Adrenal gland (tissue), 12 donors: ENCODE measurements around the gene C1orf116. TPM values are rescaled to one million over a fixed set of nuclear protein-coding genes. Genes with fewer than 3 reads are reported as not detected.

Source experiments
- DNase-seq, 7 donors: peaks; one replicate each; pipeline ENCODE4 v3.0.0-alpha.2; 2019 to 2020
- H3K27ac ChIP-seq, 5 donors: fragments of 200-600 bp; sonication (generic) in 4 of 5; 1 replicate in 3 of 5; 2 replicates in 2 of 5; pipeline versions ENCODE4 v1.5.1 to v1.8.0; 2016 to 2020; ENCODE audit warnings: mild to moderate bottlenecking in 1 of 5
- H3K27me3 ChIP-seq: fragments of 200-600 bp; 2 replicates; pipeline ENCODE4 v1.8.0; 2021
- H3K36me3 ChIP-seq, 2 donors: fragments of 200-600 bp; replicated peaks in 1 of 2; 1 replicate in 1 of 2; 2 replicates in 1 of 2; pipeline versions ENCODE4 v1.5.1 to v1.8.0; 2018 to 2022
- H3K4me1 ChIP-seq, 2 donors: fragments of 200-600 bp; replicated peaks in 1 of 2; 1 replicate in 1 of 2; 2 replicates in 1 of 2; pipeline versions ENCODE4 v1.5.1 to v1.8.0; 2018 to 2021
- H3K4me3 ChIP-seq, 4 donors: fragments of 200-600 bp; sonication (generic) in 3 of 4; one replicate each; pipeline ENCODE4 v1.5.1; 2016 to 2018
- H3K9me3 ChIP-seq, 3 donors: fragments of 200-600 bp; sonication (generic) in 1 of 3; replicated peaks in 1 of 3; 1 replicate in 2 of 3; 2 replicates in 1 of 3; pipeline versions ENCODE4 v1.5.1 to v1.8.0; 2016 to 2021
- CTCF ChIP-seq, 6 experiments: fragments of 450-650 bp in 4 of 6; fragments of 200-600 bp in 2 of 6; sonication (generic) in 1 of 6; IDR thresholded peaks; 1 replicate in 5 of 6; 2 replicates in 1 of 6; pipeline versions ENCODE4 v1.5.1 to v1.8.0; 2016 to 2021; ENCODE audit warnings: antibody characterized with exemption in 6 of 6, mild to moderate bottlenecking in 2 of 6, moderate library complexity in 1 of 6
- POLR2A ChIP-seq, 2 donors: fragments of 450-650 bp; IDR thresholded peaks; one replicate each; pipeline ENCODE4 v1.6.1; 2017; ENCODE audit warnings: antibody characterized with exemption in 2 of 2, mild to moderate bottlenecking in 2 of 2, moderate library complexity in 1 of 2
- WGBS, 4 donors: extraction: QIAGEN DNeasy Blood & Tissue Kit in 2 of 4; methylation state at CpG; one replicate each; pipeline versions ENCODE4 v1.1.5 to v1.1.7; 2013 to 2017; 5-methylcytosine and 5-hydroxymethylcytosine counted together
- intact Hi-C, 2 donors: fragments of 100-400 bp; cut with DNase I; formaldehyde crosslinking; loops; one replicate each; pipeline versions ENCODE4 v1.14.1 to v1.15.0; 2022 to 2023
- polyA plus RNA-seq, 3 donors: library from polyadenylated mRNA; stranded (reverse); fragments of 200-250 nt in 2 of 3; fragments of 350-450 nt in 1 of 3; fragmentation: Illumina TruSeq in 1 of 3; extraction: RNeasy Lipid Tissue Mini Kit (QIAGEN cat#74804) in 1 of 3; gene quantifications; one replicate each; pipeline ENCODE4 v1.2.3, GENCODE V29; 2013 to 2014
- total RNA-seq, 9 donors: library from RNA; depleted of rRNA in 4 of 9; stranded (reverse); fragments of >200 nt in 4 of 9; fragments of 120-200 nt in 1 of 9; fragmentation: NEBNext Ultra II Directional in 1 of 9; extraction: Animal tissue kit (Norgen Biotek cat#: 25700) in 1 of 9; gene quantifications; one replicate each; pipeline versions ENCODE4 v1.1.0 to v1.2.4, GENCODE V29; 2013 to 2023
- donor health status: healthy with polysubstance abuse.
- donor health status: Bipolar disorder and iron deficiency.
- donor health status: DM: yes; HTN: yes; CAD: no.
- donor health status: DM: no; HTN: no; CAD: no.
- donor health status: DM: no; HTN: no; CAD: no.
- donor health status: DM: yes; HTN: yes; CAD: no.

The C1orf116 gene
- total and polyA plus RNA-seq, 12 donors = 0.11 to 3.7 (median 0.96) TPM

- Histone ChIP-seq H3K27ac (peak overlapping the region; percentile 86 to 95 (median 92)), H3K4me3 (peak overlapping the region; percentile 39 to 80 (median 65)), H3K36me3 (peaks cover 0 to 10% of the 10 kb centered on the region in 2 donors), H3K4me1 (peaks cover 7 to 69% of the 10 kb centered on the region in 2 donors), H3K27me3 (no peaks in the 10 kb centered on the region), H3K9me3 (no peaks in the 10 kb centered on the region)
- peak; percentile 92 to 98 (median 95) for DNase-seq
- intact Hi-C loops = no loop called here
- TF ChIP-seq CTCF (IDR thresholded peaks at IDR 0.05) = peak in 3 of 6 experiments; percentile 8 to 12 (median 11)
- peak in 1 of 2 donors; percentile 48 for TF ChIP-seq POLR2A (IDR thresholded peaks at IDR 0.05)
- 1% methylated on average over 19 to 47 of the region's 47 CpGs for WGBS, 4 donors
Observed at GRCh38 chr1:207050480-207051190, 18.1 kb upstream of the C1orf116 start.

- H3K27me3 ChIP-seq = no peaks in the 10 kb centered on the region
- 0 to 1% (median 0%) methylated on average over 6 of the region's 6 CpGs for WGBS, 4 donors
- intact Hi-C loops = loop anchor here in 1 of 2 donors (2.0 kb wide), 1 partner anchor 29 kb away; no protein-coding TSS in a partner anchor
- TF ChIP-seq CTCF (IDR thresholded peaks at IDR 0.05) (peak; percentile 60 to 85 (median 72)), POLR2A (IDR thresholded peaks at IDR 0.05) (no peak)
- H3K36me3 ChIP-seq = peaks cover 0 to 10% of the 10 kb centered on the region in 2 donors
- H3K4me1 ChIP-seq = peaks cover 7 to 76% of the 10 kb centered on the region in 2 donors
- H3K9me3 ChIP-seq = no peaks in the 10 kb centered on the region
- peak overlapping the region; percentile 39 to 80 (median 65) for H3K4me3 ChIP-seq
- H3K27ac ChIP-seq = peak overlapping the region; percentile 86 to 95 (median 92)
- peak in 5 of 7 donors; percentile 54 to 82 (median 56) for DNase-seq
Observed at GRCh38 chr1:207049974-207050391, 17.4 kb upstream of the C1orf116 start.

- Histone ChIP-seq H3K27me3 (no peaks in the 10 kb centered on the region), H3K4me3 (peak overlapping the region in 2 of 4 donors; percentile 77 to 80), H3K36me3 (peaks cover 0 to 10% of the 10 kb centered on the region in 2 donors), H3K9me3 (no peaks in the 10 kb centered on the region), H3K4me1 (peaks cover 7 to 79% of the 10 kb centered on the region in 2 donors), H3K27ac (peak overlapping the region in 1 of 5 donors; percentile 92)
- intact Hi-C loops = loop anchor here in 1 of 2 donors (2.0 kb wide), 1 partner anchor 29 kb away; no protein-coding TSS in a partner anchor
- 44 to 54% (median 51%) methylated on average over 8 of the region's 8 CpGs for WGBS, 4 donors
- no peak for DNase-seq
- TF ChIP-seq POLR2A (IDR thresholded peaks at IDR 0.05) = no peak
- TF ChIP-seq CTCF (IDR thresholded peaks at IDR 0.05) = no peak
Observed at GRCh38 chr1:207049514-207049913, 17.0 kb upstream of the C1orf116 start.

- intact Hi-C loops = loop anchor here in 1 of 2 donors (2.0 kb wide), 1 partner anchor 30 kb away; no protein-coding TSS in a partner anchor
- Histone ChIP-seq H3K4me3 (no peak overlapping the region), H3K36me3 (peaks cover 0 to 10% of the 10 kb centered on the region in 2 donors), H3K9me3 (no peaks in the 10 kb centered on the region), H3K27ac (no peak overlapping the region), H3K4me1 (peaks cover 7 to 79% of the 10 kb centered on the region in 2 donors), H3K27me3 (no peaks in the 10 kb centered on the region)
- WGBS, 4 donors = 75 to 86% (median 82%) methylated on average over 4 of the region's 4 CpGs
- no peak for TF ChIP-seq POLR2A (IDR thresholded peaks at IDR 0.05)
- TF ChIP-seq CTCF (IDR thresholded peaks at IDR 0.05) = no peak
- no peak for DNase-seq
Observed at GRCh38 chr1:207049054-207049453, 16.5 kb upstream of the C1orf116 start.
